Mesothelial cell of epicardium (in vitro differentiated cells): ENCODE results near the gene BPIFB2. TPM values are rescaled to one million over a fixed set of nuclear protein-coding genes. Genes with fewer than 3 reads are reported as not detected.
A peak's percentile ranks its signal among the peaks of the same experiment; 100 is the strongest.
"Not testable (repeated sequence)": the region's sequence is repeated elsewhere in the genome, so short reads cannot be mapped to it uniquely, and the experiment has no call there.

Experiments
- DNase-seq, 2 experiments: peaks; one replicate each; pipeline ENCODE4 v3.0.0; 2021; ENCODE audit warnings: low spot score in 2 of 2; ENCODE audit not compliant: unreplicated experiment in 2 of 2
- H3K27ac Mint-ChIP-seq: 2 replicates; pipeline ENCODE4 v1.8.0; 2021; ENCODE audit warnings: mixed read lengths
- H3K27me3 Mint-ChIP-seq: 2 replicates; pipeline ENCODE4 v1.8.0; 2021; ENCODE audit warnings: low read depth, mixed read lengths
- H3K36me3 Mint-ChIP-seq: 2 replicates; pipeline ENCODE4 v1.8.0; 2021; ENCODE audit warnings: mixed read lengths
- H3K4me1 Mint-ChIP-seq: 2 replicates; pipeline ENCODE4 v1.8.0; 2021; ENCODE audit warnings: mixed read lengths
- H3K4me3 Mint-ChIP-seq: 2 replicates; pipeline ENCODE4 v1.8.0; 2021; ENCODE audit warnings: mild to moderate bottlenecking, moderate library complexity, mixed read lengths
- H3K9me3 Mint-ChIP-seq: 2 replicates; pipeline ENCODE4 v1.8.0; 2021; ENCODE audit warnings: mixed read lengths
- total RNA-seq: library from RNA; stranded (reverse); gene quantifications from 3 replicates; pipeline ENCODE4 v1.2.1, GENCODE V29; 2021
- TF ChIP-seq, protein P1 (sequence below): fragments of 200-600 bp; sonication (generic); IDR thresholded peaks from one replicate; pipeline ENCODE4 v1.5.0; 2021; ENCODE audit warnings: antibody characterized with exemption; ENCODE audit not compliant: unreplicated experiment

BPIFB2 gene
- total RNA-seq, 1 donor from 2014 or later = not detected

DNA sequence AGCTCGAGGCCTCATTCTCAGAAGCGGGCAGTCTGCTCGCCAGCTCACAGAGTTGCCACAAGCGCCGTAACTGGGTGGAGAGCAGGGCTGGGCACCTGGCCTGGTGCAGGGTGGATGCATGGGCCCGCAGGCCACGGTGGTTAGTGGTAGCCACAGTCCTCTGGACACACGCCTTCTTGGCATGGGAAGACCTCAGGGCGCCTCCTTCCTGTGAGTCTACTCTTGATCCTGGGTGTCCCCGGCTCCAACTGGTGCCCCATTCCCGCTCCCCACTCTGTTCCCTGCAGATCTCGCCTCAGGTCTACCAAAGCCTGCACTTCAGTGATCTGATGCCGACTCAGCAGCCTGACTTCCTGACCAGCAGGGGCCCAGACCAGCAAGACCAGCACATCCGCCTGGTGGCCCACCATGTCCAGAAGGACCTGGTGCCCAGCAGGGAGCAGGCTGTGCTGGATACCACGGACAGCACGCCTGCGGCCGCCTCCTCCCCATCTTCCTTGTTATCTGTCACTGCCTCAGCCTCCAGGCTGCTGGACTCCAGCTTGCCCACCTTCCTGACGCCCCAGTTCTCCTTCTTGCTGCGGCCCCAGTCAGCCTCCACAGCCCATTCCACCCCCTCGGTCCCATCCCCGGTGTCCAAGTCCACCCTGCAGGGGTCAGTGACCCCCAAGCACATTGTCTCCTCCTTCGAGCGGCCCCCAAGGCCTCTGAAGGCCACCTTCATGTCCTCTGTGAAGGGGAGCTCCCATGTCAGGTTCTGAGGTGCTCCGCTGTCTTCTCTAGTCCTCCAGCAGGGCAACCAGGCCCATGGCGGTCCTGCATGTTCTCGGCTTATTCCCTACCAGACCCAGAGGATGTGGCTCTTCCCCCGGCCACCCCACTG, 46.4 kb upstream of the BPIFB2 start:
- H3K36me3 Mint-ChIP-seq = peaks cover 4% of the 10 kb centered on the region
- no peaks in the 10 kb centered on the region for H3K4me1 Mint-ChIP-seq
- H3K9me3 Mint-ChIP-seq = peaks cover 12% of the 10 kb centered on the region
- peaks cover 3% of the 10 kb centered on the region for H3K27me3 Mint-ChIP-seq
- no peak overlapping the region for H3K4me3 Mint-ChIP-seq
- DNase-seq = peak in 1 of 2 experiments; percentile 36
- no peak overlapping the region for H3K27ac Mint-ChIP-seq
- TF ChIP-seq, protein P1, sequence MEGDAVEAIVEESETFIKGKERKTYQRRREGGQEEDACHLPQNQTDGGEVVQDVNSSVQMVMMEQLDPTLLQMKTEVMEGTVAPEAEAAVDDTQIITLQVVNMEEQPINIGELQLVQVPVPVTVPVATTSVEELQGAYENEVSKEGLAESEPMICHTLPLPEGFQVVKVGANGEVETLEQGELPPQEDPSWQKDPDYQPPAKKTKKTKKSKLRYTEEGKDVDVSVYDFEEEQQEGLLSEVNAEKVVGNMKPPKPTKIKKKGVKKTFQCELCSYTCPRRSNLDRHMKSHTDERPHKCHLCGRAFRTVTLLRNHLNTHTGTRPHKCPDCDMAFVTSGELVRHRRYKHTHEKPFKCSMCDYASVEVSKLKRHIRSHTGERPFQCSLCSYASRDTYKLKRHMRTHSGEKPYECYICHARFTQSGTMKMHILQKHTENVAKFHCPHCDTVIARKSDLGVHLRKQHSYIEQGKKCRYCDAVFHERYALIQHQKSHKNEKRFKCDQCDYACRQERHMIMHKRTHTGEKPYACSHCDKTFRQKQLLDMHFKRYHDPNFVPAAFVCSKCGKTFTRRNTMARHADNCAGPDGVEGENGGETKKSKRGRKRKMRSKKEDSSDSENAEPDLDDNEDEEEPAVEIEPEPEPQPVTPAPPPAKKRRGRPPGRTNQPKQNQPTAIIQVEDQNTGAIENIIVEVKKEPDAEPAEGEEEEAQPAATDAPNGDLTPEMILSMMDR = no peak

DNA sequence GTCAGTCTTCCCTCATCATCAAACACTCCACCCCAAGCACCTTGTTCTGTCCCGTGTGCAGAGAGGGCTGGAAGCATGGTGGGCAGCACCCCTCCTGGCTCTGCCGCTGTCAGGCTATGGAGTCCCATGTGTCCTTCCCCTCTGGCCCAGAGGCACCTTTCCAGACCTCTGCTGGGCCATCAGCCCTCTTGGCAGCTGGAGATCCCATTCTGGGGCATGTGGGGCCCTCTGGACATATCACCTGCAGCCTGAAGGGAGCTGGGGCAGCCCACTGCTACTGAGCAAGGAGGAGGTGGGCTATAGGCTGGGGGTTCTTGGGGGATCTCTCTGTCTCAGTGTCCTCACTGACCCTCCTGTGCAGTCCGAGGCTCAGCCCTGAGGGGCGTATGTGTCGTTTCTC, 45.5 kb upstream of the BPIFB2 start:
- TF ChIP-seq, protein P1 = no peak
- Mint-ChIP-seq H3K9me3 (peaks cover 6% of the 10 kb centered on the region), H3K27me3 (peaks cover 3% of the 10 kb centered on the region), H3K4me1 (no peaks in the 10 kb centered on the region), H3K4me3 (no peak overlapping the region), H3K36me3 (no peaks in the 10 kb centered on the region), H3K27ac (no peak overlapping the region)
- DNase-seq = peak in 1 of 2 experiments; percentile 34

DNA sequence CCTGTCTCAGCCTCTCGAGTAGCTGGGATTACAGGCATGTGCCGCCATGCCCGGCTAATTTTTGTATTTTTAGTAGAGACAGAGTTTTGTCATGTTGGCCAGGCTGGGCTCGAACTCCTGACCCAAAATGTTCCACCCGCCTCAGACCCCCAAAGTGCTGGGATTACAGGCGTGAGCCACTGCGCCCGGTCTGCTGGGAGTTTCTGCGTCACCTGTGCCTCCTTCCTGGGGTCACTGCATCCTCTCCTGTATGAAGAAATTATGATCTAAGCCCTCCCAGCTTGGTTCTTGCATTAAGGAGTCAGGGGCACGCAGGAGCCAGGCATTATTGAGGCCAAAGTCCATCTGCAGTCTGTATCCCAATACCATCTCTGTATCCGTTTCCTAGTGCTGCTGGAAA, 44.9 kb upstream of the BPIFB2 start:
- H3K36me3 Mint-ChIP-seq, H3K27me3 Mint-ChIP-seq, H3K4me3 Mint-ChIP-seq, H3K4me1 Mint-ChIP-seq, H3K9me3 Mint-ChIP-seq, H3K27ac Mint-ChIP-seq: not testable (repeated sequence)
- DNase-seq = peak in 1 of 2 experiments; percentile 11

DNA sequence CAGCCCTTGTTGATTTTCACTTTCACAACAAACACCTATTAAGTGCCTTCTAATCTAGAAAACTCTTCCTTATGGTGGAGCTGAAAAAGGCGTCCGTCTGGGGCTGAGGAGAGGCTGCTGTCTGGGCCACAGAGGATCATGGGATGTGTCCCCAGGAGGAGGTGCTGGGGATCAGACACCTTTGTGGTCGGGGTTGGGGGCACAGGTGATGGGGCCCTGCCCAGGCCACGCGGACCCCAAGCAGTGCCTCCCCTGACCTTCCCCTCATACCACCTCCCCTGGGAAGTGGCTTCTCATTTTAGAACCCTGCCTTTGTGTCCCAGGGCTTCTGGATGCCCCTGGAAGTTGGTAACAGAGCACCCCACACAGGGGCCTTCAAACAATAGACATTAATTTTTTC, 44.3 kb upstream of the BPIFB2 start:
- peak in 1 of 2 experiments; percentile 24 for DNase-seq
- Mint-ChIP-seq H3K36me3 (no peaks in the 10 kb centered on the region), H3K4me3 (no peak overlapping the region), H3K27ac (no peak overlapping the region), H3K27me3 (peaks cover 3% of the 10 kb centered on the region), H3K9me3 (peaks cover 1% of the 10 kb centered on the region), H3K4me1 (no peaks in the 10 kb centered on the region)
- TF ChIP-seq, protein P1 = no peak

DNA sequence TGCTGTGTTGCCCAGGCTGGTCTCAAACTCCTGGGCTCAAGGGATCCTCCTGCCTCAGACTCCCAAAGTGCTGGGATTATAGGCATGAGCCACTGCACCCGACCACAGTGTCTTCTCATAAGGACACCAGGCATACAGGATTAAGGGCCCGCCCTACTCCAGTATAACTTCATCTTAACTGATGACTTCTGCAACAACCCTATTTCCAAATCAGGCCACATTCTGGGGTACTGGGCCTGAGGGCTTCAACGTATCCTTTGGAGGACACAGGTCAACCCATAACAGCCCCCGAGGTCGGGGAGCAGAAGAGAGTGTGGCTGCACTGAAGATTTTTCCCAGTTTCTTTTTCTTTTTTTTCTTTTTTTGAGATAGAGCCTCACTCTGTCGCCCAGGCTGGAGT, 42.9 kb upstream of the BPIFB2 start:
- Mint-ChIP-seq H3K4me1 (peaks cover 3% of the 10 kb centered on the region), H3K9me3 (no peaks in the 10 kb centered on the region), H3K36me3 (no peaks in the 10 kb centered on the region), H3K27me3 (peaks cover 3% of the 10 kb centered on the region), H3K4me3 (no peak overlapping the region), H3K27ac (no peak overlapping the region)
- TF ChIP-seq, protein P1 = no peak
- DNase-seq = peak in 1 of 2 experiments; percentile 13

DNA sequence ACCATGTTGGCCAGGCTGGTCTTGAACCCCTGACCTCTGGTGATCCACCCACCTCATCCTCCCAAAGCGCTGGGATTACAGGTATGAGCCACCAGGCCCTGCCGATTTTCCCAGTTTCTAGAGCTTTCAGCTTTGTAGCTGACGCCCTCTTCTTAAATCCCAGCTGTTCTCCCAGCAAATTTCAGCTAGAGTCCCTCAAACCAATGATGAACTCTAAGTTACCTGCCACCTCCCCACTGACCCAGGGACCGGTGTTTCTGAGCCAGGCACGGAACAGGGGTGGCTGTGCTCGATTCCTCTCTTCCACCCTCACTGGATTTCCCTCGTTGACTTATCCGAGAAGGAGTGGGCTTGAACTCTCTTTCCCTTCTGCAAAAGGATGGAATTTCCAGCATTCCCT, 42.4 kb upstream of the BPIFB2 start:
- H3K4me1 Mint-ChIP-seq = peaks cover 3% of the 10 kb centered on the region
- no peak overlapping the region for H3K4me3 Mint-ChIP-seq
- H3K36me3 Mint-ChIP-seq = no peaks in the 10 kb centered on the region
- peaks cover 3% of the 10 kb centered on the region for H3K27me3 Mint-ChIP-seq
- DNase-seq = no peak
- H3K9me3 Mint-ChIP-seq = no peaks in the 10 kb centered on the region
- TF ChIP-seq, protein P1 = no peak
- H3K27ac Mint-ChIP-seq = no peak overlapping the region
